ENCODE measurements around the gene ZNF816.

DNA sequence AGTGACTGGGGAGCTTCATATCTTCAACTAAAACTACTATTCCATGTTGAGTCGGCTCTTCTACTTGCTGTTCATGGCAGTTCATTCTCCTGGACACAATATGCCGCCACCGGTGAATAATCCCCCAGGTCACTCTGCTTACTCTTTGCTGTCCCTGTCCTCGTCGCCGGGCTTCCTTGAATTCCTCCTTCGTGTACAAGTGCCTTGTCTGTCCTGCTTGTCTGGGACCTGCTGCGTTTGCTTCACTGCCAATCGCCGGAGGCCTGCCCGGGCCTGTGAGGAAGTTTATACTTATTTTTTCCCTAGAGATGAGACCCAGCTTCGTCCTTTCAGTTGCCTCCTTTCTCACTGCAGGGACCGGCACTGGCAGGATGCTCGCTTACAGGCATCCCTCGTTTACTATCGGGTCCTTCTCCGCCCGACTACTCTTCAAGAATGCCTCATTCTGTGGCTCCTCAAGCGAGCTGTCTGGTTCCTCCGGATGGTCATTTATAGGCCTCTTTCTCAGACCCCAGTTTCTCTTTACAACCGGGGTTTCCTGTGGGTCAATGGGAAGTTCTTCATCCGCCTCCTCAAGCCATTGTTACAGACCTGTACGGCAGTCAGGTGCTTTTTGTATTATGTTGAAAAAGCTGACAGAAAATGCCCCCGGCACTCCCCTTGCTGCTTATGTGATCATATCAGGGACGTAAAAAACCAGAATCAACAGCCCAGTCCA is 45.5 kb upstream of the ZNF816 start:
- TF ChIP-seq, protein P1, sequence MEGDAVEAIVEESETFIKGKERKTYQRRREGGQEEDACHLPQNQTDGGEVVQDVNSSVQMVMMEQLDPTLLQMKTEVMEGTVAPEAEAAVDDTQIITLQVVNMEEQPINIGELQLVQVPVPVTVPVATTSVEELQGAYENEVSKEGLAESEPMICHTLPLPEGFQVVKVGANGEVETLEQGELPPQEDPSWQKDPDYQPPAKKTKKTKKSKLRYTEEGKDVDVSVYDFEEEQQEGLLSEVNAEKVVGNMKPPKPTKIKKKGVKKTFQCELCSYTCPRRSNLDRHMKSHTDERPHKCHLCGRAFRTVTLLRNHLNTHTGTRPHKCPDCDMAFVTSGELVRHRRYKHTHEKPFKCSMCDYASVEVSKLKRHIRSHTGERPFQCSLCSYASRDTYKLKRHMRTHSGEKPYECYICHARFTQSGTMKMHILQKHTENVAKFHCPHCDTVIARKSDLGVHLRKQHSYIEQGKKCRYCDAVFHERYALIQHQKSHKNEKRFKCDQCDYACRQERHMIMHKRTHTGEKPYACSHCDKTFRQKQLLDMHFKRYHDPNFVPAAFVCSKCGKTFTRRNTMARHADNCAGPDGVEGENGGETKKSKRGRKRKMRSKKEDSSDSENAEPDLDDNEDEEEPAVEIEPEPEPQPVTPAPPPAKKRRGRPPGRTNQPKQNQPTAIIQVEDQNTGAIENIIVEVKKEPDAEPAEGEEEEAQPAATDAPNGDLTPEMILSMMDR (IDR thresholded peaks at IDR 0.05): no peak
- TF ChIP-seq POLR2A (IDR thresholded peaks at IDR 0.05): no peak
